HS-27A (cell line): ENCODE results near the gene DNHD1.
A peak's percentile ranks its signal among the peaks of the same experiment; 100 is the strongest.

Source experiments
- DNase-seq: peaks from one replicate; pipeline ENCODE4 v3.0.0-alpha.2; 2012; ENCODE audit warnings: low read depth, missing footprints

DNHD1 gene

DNA sequence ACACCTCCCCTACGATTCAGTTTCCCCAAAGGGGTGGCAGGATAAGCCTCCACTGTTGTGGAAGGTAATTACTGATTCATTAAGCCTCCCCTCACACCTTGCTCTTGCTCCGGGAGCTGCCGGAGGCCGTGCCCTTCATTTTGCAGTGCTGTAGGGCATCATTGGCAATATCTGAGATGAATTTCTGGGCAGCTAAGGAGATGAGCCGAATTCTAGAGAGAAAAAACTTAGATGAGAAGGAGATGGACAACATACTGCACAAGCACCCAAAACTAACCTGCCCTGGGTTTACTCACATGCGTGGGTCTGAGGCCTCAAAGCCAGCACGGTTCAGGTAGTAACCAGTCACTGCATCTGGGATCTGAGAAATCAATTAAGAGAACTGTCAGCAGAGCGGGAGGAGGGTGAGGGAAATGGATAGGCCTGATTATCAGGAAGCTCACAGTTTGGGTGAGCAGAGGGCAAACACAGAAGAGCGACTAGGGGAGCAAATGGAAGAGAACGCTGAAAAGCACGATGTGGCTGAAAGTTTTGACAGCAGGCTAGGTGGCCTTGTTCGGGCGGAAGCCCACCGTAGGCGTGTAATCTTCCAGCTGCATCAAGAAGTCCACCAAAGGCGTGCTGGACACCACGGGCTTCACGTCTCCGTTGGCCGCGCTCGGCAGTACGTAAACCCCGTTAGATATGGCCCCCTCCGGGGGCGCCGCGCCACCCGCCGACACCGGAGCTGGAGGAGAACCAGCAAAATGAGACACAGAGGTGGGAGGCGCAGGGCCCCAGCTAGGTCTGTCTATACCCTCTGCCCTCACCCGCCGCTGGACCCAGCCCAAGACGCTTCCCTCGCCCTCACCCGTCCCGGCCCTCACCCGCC, 114.2 kb downstream of the DNHD1 start:
- no peak for DNase-seq

DNA sequence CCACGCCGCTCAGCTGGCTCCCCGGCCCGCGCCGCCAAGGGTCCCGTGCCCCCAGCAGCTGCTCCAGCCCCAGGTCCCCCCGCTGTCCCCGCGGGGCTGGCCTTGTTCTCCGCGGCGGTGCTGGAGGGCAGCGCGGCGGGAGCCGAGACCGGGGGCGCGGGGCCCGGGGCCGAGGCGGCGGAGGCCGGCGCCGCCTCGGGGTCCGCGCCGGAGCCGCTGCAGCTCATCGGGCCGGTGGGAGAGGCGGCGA, 114.8 kb downstream of the DNHD1 start:
- DNase-seq, result no peak

DNA sequence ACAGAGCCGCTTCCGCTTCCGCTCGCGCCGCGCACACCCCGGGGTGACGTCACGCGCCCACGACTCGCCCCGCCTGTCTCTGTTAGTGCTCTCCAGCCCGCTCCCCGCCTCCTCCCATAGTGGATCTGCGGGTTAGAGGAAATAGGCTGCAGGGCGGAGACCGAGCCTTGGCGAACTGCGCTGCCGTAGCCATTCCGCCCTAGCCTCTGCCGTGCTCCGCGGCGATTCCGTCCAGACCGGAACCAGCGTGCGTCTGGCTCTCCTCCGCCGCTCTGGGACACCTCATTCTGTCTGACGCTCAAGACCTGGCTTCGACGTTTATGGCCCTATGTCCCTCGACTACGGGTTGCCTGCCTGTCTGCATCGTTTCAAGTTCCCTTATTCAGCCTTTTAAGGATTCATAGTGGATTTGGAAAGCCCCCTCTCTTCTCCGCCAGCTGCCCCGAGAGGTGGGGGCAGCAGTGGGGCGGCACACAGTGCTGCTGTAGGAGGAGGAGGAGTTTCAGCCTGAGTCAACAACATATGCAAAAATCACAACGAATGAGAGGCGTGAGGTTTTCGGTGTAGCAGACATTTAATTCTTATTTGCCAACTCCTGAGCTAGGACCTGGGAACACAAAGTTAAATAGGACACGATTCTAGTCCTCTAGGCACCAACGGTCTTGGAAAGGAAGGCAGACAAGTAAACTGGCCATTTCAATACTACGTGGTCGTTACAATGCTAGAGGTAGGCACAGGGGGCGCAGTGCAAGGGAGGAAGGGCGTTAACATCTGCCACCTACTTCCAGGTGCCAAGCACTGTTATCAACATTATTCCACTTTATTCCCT, 115.3 kb downstream of the DNHD1 start, which contains the start of gene TAF10:
TSS of gene TAF10 (minus strand) at position 4 of the 829 bp plus-strand sequence. CDS start 27 bp downstream, outside the sequence.
- peak; percentile 77 for DNase-seq

DNA sequence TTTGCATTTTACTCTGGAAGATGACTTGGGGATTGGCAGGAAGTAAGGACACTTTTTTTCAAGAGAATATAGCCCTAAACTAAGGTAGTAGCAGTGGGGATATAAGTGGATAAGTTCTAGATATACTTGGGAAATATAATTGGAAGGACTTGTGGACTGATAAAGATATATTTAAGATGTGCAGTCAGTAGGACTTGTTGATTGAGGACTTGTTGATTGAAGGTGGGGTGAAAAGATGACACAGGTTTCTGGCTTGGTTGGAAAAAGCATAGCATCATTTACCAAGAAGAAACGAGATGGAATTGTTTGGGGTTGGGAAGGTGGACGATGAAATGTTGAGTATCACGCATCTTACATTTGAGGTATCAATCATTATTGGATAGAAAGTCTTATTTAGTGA, 116.4 kb downstream of the DNHD1 start:
- no peak for DNase-seq

DNA sequence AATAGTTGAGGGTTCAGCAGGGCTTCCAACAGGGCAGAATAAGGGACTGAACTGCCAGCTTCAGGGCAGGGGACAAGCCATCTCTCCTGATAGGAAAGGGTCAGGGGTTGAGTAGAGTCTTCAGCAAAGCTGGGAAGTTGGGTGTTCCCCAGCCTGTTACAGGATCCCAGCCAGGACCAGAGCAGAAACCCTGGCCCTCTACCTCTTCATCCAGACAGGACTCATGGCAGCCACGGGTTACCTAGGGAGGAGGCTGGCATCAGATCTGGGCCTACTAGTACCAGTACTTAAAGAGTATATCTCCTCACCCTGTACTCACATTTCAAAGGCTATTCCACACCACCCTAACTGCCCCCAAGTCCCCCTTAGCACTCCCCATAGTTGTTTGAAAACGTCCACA, 117.4 kb downstream of the DNHD1 start:
- DNase-seq, result no peak

DNA sequence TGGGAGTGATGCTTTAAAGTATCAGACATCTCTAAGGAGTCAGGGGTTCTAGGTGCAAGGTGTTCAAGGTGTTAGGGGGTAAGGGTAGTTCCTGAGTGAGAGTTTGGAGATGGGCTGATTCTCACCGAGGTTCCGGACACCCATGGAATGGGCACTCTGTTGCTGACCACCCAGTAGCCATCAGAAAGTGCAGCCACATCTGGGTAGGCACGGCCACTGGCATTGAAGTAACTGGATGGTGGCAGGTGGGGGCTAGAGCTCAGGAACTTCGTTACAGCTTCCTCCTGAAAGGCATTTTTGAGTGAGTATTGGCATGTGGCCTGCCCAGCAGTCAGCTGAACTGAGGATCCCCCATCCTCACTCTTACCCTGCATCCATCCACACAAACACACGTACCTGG, 118.0 kb downstream of the DNHD1 start:
- DNase-seq, result no peak

DNA sequence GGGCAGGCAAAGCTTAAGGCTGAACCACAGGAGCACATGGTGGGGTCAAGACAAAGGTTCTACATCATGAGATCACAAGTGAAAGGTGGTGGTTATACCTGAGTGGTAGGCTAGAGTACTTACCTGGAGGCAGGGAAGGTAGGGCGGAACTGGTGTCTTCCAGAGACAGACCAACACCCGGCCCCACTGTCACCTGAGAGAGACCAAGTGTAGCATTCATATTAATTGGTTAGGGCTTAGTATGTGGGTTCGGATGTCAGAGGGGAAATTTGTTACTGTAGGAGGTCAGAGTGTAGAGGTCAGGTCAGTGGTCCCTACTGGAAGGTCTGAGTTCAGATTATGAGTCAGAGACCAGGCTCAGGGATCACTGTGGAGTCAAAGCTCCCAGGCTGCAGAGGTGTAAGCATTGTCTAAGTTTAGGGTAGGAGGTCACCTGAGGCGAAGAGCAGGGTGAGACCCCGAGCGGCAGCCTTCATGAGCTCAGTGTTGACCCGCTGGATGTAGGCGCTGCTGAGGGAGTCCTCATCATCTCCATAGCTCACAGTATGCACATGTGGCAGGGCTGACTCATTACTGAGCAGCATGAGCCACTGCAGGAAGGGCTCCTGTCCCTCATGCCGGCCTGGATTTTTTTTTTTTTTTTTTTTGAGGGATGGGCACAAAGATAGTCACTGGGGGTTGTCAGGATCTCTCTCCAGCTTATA, 119.0 kb downstream of the DNHD1 start:
- DNase-seq, result no peak

DNA sequence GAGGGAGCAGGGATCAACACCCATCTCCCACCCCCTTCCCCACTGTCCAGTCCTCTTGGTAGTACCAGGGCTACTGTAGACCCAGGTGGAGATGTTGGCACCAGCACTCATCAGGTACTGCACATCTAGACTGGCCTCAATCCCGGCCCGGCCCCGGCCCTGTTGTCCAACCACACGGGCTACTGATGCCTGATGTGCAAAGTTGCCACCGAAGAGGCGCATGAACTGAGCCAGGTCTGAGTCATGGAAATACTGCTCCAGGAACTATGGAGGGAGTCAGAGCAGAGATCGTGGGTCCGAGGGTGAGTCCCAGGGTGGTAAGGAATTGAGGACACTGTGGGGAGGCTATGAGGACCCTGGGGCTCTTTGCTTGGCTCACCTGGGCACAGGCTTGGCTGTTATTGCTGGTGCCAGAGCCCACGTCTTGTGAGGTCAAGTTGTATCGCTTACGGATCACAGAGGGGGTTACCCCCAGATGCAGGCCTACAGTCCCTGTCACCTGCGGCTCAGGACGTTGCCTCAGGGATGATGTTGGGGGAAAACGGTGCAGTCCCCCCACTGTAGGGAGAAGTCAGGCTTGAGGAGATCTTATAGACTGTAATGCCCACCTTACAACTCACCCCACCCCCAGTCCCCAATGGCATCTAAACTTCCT, 119.6 kb downstream of the DNHD1 start:
- DNase-seq, result no peak

DNA sequence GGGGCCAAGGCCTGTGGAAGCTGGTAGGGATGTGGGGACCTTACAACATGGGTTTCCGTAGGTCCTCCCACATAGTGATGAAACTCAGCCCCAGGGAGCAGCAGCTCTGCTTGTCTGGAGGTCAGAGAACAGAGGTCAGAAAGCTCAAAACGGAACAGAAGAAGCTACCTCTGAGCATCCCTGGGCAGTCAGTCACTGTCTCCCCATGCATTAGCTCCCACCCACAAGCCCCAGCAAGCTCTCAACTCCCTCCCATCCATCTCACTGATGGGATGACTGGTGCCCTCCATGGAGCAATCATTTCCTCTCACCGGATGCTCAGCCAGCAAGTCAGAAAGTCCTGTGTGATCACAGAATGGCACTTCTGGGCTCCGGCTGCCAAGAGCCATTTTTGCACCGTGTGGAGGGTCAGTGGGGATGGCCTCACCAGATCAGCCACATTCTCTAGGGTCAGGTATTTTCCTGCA, 120.3 kb downstream of the DNHD1 start:
- DNase-seq, result no peak

DNA sequence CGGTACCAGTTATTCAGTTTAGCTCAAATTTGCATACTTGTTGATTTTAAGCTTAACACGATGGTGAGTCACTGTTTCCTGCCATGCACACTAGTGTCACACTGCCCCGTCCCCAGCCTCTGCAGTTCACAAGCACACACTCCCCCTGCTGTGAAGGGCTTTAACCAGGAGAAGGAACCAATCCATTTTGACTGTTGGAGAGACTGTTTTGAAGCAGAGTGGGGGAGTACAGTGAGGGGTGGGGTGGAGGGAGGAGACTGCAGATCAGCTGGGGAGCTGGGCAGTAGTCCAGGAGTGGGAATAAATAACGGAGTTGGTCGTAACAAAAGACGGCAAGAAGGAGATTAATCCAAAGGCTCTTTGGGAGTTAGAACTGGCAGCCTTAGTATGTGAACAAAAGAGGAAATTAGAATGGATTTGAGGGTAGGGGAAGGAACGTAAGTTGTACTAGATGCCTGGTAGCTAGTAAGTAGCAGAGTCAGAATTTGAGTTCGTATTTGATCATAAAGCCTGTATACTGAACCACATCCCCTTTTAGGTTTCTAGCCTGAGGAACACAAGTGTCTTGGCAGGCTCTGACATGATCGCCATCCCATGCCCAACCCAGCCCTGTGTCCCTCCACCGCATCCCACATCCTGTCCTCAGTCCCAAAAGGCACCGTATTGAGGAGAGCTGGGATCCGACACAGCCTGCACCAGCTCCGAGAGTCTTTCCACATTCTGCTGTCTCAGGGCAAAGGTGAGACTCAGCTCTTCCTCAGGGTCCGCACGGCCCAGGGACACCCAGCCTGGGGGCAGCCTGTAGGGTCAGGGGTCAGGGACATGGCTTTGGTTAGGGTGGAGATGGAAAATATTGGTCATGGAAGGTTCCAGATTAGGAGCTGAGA, 121.3 kb downstream of the DNHD1 start:
- DNase-seq, result no peak

DNA sequence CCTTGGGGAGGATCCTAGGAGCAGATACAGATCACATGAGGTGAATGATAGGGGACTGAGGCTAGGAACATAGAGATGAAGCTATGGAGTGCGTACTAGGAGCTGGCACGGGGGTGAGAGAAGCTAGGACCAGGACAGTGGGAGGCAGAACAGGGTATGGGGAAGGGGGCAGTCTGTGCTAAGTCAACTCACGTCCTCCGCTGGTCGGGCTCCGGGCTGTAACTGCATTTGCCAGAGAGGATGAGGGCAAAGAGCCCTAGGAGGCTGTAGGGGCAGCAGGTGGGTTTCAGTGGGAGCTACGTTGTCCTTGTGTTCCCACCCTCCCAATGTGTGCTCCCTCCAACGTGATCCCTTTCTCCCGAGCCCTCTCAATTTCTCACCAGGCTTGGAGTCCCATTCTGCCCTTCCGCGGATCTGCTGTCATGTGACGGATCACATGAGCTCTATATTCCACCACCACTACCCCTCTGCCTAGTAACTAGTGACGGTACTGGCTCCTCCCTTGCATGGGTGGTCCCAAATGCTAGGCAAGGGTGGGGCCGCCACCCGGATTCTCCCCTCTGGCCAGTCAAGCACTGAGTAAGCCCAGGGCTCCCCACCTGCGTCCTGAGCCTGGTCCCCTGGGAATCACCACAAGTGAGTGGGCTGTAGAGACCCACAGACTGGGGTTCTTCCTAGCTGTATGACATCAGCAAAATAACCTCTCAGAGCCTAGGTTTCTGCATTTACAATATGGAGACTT, 122.1 kb downstream of the DNHD1 start, which contains the start of gene TPP1:
TSS of gene TPP1 (minus strand) at position 419 of the 742 bp plus-strand sequence. CDS start at position 397, 22 bp downstream.
- peak; percentile 90 for DNase-seq

DNA sequence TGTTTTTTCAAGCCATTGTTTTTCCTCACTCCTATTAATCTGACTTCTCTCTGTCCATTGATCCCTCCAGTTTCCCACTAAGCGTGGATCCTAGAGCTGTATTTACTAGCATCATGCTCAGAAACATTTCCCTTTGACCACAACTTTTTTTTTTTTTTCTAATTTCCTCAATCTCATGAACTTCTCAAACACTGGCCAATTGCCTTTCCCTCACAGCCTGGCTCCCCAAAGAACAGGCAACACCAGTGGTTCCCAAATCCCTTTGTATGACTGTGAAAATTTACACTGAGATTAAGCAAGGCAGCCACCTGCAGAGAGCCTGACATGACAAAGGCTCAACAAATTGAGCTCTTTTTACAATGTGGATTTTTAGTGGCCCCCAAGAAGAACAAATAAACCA, 123.6 kb downstream of the DNHD1 start:
- no peak for DNase-seq
